Astrocyte (in vitro differentiated cells and primary cell): ENCODE data around the gene TMED8.

Experiments
- EZH2 ChIP-seq: IDR thresholded peaks from 2 replicates; pipeline ENCODE4 v1.6.1; 2012; ENCODE audit warnings: mild to moderate bottlenecking, low read length, inconsistent platforms; ENCODE audit not compliant: insufficient read depth
- TF ChIP-seq, protein P1 (sequence below): IDR thresholded peaks from 2 replicates; pipeline ENCODE4 v1.5.1; 2011; ENCODE audit warnings: low read depth, mild to moderate bottlenecking, inconsistent platforms, low read length, moderate library complexity; ENCODE audit not compliant: insufficient read depth

DNA sequence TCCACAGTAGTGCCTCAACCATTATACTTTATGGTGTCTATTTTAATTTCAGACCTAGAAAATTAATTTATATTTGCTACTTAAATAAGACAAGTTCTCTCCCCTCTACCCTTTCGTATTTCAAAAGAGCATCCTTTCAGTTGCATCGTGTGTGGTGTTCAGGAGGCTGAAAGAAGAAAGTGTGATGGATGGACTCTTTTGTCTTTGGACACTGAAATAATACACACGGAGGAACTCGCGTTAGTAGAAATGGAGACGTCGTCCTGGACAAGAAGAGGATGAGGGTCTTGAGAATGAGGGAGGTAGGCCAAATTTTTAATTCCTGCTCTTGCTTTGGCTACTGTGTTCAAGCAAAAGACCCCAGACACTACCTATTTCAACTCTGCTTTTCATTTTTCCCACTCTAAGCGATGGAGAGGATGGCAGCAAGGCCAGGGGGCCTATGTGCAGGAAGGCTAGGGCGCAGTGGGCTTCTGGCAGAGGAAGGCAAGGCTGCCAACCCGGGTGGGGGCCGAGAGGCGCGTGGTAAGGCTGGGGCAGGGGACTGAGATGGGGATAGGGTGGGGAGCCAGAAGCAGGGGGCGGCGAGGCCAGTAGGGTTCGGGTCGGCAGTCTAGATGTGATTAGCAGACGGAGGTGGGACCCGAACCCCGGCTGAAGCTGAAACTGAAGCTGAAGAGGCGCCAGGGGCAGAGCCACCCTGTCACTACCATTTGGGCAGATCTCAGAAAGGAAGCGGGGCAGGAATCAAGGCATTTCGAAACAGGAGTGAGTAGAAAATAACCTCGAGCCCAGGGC lies 722 bp downstream of the TMED8 start:
- TF ChIP-seq, protein P1, sequence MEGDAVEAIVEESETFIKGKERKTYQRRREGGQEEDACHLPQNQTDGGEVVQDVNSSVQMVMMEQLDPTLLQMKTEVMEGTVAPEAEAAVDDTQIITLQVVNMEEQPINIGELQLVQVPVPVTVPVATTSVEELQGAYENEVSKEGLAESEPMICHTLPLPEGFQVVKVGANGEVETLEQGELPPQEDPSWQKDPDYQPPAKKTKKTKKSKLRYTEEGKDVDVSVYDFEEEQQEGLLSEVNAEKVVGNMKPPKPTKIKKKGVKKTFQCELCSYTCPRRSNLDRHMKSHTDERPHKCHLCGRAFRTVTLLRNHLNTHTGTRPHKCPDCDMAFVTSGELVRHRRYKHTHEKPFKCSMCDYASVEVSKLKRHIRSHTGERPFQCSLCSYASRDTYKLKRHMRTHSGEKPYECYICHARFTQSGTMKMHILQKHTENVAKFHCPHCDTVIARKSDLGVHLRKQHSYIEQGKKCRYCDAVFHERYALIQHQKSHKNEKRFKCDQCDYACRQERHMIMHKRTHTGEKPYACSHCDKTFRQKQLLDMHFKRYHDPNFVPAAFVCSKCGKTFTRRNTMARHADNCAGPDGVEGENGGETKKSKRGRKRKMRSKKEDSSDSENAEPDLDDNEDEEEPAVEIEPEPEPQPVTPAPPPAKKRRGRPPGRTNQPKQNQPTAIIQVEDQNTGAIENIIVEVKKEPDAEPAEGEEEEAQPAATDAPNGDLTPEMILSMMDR: no peak
- no peak for TF ChIP-seq EZH2
